NCI-H524 treated with DMSO at 0.1 percent for 48 hours (cell line): Measurements from ENCODE around the gene PACS1.

Source experiments
- DNase-seq: peaks from one replicate; lab custom pipeline; 2025; lab: John Stamatoyannopoulos, UW

PACS1 gene

DNA sequence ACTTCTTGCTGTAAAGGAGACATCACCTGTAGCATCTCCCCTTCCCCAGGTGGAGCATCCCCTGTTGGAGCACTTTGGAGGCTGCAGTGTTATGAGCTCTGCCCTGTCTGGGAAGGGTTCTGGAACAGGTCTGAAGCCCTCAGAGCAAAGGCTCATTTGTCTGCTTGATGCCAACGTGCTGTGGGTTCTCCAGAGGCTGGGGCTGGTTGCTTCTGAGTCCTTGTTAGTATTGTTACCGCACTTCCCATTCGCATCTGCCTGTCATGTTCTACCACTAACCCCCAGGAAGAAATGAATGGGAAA lies 73.1 kb downstream of the PACS1 start:
- no peak for DNase-seq

DNA sequence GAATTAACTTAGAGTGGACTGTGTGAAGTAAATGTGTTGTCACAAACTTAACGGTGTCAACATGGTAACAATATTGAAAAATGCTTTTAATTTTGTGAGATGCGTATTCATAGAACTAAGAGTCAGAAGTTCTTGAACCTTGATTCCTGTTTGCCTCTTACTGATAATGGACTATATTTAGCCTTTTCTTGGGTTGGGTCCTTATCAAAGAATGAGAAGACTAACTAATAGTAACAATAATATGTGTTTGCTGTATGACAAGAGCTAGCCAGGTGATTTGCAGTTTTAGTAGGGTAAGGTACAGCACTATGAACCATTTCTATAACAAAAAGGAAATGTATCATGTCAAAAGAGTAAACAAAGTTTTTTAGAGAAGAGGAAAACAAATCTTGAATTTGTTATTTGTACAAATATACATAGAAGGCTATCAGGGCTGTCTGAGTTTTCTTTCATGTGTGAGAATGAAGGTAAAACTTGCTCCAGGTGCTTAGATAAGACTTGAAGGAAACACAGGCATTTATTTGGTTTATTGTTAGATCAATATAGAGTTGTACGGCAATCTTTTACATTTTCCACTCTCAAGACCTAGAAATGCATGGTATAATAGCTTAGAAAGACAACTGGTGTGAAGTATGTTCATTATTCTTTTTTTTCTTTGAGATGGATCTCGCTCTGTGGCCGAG lies 74.1 kb downstream of the PACS1 start:
- DNase-seq, result no peak

DNA sequence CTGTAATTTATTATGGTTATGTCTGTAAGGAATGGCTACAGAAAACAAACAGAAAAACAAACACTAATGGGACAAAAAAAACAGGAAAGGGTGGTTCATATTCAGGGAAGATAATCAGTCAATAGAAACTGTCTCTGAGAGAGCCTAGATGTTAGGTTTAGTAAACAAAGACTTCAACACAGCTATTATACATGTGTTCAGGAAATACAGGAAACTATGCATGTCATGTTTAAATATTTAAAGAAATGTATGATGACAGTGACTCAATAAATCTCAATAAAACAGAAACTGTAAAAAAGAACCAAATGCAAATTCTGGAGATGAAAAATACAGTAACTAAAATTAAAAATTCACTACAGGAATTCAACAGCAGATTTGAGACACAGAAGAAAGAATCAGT lies 76.0 kb downstream of the PACS1 start:
- no peak for DNase-seq

DNA sequence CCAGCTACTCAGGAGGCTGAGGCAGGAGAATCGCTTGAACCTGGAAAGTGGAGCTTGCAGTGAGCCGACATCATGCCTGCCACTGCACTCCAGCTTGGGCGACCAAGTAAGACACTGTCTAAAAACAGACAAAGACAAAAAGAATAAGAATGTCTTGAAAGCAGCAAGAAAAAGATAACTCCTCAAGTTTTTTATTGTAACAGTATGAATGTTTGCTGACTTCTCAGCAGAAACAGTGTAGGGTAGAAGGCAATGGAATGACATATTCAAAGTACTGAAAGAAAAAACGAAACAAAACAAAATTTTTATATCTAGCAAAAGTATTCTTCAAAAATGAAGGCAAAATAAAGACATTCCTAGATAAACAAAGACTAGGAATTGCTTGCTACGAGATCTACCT lies 76.9 kb downstream of the PACS1 start:
- DNase-seq, result no peak

DNA sequence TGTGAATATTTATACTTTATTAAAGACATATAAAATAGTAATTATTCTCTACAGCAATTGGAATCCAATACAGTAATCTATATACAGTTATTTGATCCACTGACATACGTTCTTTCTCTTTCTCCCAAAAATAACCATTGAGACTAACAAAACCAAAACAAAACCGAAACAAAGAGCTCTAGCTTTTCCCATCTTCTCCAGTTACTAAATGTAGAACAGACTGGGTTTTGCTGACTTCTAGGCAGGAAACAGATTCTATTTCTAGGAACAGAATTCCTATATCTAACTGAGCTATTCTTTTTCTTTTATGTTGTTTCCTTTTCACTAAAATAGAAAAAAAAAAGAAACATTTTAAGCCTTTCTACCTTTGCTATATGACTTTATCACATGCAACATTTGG lies 80.1 kb downstream of the PACS1 start:
- DNase-seq, result no peak

DNA sequence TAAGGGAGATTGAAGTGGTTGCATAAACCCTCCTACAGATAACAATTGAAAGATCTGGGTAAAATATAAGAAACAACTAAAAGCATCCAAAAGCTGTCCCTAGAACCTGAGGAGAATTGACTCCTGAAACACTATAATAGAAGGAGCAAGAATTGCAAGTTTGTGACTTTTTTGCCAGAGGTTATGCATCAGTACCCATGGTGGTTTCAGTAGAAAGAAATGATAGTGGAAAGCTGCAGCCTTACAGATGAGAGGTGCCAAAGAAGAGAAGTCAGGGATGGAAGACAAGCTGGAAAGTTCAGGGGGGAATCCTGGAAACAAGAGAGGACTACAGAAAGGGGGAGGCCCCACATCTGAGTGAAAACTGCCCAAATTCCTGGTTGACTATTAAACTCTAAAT lies 80.7 kb downstream of the PACS1 start:
- DNase-seq, result no peak

DNA sequence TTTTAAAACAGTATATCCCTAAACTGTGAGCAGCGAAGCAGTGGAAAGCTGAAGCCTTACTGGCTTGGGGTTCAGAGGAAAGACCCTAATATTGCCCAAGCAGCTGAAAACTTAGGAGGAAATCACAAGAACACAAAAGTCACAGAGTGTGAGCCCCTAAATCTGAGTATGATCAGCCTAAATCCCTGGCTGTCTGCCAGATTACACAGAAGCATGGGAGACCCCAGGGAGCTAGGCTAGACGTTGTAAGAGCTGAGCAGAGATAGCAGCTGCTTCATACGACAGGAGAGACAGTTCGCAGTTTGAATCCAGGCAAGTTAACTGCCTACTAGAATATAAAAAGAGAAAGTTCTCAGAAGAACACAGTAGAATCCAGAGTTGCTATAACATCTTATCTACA lies 81.2 kb downstream of the PACS1 start:
- no peak for DNase-seq

DNA sequence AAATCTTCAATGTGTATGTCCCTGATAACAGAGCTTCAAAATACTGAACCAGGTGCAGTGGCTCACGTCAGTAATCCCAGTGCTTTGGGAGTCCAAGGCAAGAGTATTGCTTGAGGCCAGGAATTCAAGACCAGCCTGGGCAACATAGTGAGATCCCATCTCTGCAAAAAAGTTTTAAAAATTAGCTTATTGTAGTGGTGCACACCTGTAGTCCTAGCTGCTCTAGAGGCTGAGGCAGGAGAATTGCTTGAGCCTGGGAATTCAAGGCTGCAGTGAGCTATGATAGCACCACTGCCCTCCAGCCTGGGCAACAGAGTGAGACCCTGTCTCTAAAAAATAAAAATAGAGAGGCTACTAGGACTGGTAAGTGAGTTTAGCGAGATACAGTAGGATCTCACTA lies 84.0 kb downstream of the PACS1 start:
- no peak for DNase-seq

DNA sequence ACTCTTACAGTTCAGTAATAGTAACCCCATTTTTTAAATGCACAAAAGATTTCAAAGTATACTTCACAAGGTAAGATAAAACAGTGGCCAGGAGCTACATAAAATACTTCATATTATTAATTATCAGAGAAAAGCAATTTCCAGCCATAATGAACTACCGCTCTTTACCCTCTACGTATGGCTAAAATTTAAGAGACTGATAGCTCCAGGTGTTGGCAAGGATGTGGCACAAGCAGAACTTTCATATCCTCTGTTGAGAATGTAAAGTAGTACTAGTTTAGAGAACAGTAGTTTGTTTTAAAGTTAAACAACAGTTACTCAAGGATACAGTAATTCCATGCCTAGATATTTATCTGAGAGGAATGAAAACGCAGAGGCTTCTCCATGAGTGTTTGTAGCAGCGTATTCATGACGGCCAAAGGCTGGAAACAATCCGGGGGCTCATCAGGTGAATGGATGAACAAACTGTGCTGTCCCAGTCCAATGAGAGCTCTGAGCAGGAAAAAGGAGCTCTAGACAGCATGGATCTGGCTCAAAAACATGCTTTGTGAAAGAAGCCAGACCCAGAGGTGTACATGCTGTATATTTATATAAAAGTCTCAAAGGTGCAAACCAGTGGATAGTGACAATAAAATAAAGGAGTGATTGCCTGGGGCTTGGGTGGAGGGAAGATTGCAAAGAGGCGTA lies 85.5 kb downstream of the PACS1 start:
- no peak for DNase-seq

DNA sequence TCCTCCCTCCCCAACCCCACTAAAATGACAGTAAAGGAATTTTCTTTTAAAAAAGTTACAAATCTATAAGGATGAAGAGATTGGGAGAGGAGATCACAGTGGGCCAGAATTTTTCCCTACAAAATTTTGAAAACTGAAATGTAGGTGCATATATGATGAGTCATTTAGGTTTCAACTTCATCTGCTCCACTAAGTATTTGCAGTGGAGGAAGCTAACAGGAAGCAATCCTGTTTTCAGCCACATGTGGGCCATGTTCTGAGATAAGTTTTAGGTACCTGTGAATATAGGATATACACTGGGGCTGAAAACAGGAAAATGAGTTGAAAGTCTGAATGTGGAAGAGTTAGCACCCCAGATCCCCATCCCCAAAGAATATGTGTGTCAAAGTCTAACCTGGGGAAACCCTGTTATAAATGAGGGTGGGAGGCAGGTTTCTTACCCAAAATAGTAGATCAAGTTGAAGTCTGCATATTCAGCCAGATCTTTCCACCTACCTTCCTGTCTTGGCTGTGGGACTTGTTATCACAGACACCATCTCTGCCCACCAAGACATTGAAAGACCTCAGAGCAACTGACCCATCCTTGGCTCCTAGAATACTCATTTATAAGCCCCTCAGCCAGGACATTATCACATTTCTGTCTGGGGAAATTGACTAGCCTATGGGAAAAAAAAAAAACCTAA lies 87.3 kb downstream of the PACS1 start:
- no peak for DNase-seq

DNA sequence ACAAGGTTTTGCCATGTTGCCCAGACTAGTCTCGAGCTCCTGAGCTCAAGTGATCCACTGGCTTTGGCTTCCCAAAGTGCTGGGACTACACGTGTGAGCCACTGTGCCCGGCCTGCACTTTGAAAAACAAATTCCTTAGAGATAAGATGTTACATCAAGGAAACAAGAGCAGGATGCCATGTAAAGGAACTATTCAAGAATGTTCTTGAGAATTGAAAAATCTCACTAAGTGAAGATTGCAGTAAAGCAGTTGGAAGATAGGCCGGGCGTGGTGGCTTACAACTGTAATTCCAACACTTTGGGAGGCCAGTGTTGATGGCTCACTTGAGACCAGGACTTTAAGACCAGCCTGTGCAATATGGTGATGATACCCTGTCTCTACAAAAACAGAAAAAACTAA lies 88.1 kb downstream of the PACS1 start:
- DNase-seq, result no peak

DNA sequence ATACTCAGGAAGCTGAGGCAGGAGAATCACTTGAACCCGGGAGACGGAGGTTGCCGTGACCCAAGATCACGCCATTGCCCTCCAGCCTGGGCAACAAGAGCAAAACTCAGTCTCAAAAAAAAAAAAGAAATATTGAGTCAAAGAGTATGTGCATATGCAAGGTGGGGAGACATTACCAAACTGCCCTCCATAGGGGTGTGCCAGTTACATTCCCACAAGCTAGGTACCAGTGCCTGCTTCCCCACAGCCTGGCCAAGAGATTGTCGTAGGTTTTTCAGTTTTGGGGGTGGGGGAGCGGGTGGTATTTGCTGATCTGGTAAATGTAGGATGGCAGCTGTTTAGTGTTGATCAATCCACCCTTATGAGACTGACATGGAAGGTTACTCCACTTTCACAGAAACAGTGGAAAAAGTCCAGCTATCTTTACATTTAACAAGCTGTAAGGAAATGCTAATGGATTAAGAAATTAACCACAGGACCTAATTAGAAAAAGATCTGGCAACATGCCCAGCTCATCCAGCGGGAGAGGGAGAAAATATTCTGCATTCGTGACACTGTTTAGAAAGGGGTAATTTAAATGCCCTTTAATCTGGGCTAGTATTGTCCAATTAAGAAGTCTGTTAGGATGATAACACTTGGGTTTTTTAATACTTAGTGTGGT lies 89.4 kb downstream of the PACS1 start:
- no peak for DNase-seq

DNA sequence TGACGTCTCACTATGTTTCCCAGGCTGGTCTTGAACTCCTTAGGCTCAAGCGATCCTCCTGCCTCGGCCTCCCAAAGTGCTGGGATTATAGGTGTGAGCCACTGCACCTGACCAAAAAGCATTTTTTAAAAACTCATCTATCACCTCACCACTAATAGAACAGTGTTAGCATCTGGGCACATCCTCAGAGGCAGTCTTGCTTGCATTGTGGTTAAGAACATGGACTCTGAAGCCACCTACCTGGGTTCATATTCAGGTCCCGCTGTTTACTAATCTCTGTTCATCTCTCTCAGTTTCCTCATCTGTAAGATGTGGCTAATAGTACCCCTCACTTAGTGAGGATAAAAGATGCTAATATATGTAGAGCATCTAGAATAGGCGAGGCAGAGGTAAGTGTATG lies 90.6 kb downstream of the PACS1 start:
- no peak for DNase-seq

DNA sequence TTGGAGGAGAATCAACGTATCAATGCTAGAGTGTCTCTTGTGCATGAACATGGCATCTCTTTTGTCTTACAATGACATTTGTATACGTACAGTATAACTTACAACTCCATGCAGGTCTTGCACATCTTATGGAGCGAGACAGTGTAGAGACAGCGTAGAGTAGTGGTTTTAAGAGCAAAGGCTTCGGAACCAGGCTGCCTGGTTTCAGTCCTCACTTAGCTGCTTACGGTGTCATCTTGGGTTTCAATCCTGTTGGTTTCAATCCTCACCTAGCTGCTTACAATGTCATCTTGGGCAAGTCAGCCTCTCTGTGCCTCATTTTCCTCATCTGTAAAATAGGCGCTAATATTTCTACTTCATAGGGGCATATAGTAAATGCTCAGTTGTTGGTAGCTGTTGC lies 98.2 kb downstream of the PACS1 start:
- DNase-seq, result no peak

DNA sequence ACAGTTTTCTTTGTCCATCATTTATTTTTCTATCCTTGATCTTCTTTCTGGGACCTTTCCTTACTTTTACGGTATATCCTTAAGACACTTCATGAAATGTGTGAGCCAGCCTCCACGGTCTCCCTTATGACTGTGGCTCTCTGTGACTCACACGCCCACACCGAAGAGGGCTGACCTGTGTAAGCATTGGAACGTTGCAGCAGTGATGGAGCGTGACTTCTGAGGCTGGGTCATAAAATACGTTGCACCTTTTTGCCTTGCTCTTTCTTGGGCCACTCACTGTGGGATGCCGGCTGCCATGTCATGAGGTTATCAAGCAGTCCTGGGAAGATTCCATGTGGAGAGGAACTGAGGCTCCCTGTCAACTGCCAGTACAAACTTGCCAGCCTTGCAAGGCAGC lies 102.1 kb downstream of the PACS1 start:
- no peak for DNase-seq

DNA sequence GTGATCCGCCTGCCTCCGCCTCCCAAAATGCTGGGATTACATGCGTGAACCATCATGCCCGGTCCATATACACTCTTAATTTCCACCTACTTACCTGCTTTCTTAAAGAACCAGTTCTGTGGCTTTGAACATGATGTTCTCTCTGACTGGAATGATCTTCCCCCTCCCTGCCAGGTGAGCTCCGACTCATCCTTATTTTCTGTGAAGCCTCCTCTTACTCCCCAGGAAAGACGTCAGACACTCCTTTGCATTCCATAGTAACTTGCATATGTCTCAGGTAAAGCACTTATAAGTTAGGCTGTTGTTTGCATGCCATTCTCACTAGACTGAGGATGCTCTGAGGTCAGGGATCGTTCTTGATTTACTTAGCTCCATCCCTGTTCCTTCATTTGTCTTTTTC lies 106.6 kb downstream of the PACS1 start:
- DNase-seq, result no peak

DNA sequence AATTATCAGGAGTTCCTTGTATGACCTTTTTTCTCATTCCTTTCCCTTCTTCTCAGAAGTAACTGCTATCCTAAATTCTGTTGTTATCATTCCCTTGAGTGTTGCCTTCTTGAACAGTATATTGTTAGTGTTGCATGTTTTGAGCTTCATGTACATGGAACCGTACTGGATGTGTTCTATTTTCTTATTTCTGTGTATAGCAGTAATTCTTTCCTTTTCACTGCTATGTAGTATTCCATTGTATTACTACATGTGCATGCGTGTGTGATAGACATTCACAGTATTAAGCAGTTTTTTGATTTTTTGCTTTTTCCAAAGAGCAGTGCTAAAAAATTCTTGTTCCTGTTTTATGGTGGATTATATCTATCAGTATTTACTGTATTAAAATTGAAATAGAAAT lies 108.1 kb downstream of the PACS1 start:
- DNase-seq, result no peak

DNA sequence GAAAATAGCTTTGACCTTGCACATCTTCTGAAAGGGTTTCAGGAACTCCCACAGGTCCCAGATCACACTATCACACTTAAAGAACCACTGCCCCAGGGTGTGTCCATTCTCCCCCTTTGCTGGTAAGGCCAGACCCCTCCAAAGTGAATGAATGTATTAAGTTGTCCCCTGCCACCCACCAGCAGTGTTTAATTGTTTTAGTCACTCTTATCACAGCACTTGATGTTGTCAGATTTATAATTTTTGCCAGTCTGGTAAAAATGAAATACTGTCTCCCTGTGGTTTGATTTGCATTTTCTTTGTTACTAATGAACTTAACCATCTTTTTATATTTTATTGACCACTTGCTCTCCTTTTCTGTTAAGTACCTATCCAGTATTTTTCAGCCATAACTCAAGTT lies 108.8 kb downstream of the PACS1 start:
- no peak for DNase-seq

DNA sequence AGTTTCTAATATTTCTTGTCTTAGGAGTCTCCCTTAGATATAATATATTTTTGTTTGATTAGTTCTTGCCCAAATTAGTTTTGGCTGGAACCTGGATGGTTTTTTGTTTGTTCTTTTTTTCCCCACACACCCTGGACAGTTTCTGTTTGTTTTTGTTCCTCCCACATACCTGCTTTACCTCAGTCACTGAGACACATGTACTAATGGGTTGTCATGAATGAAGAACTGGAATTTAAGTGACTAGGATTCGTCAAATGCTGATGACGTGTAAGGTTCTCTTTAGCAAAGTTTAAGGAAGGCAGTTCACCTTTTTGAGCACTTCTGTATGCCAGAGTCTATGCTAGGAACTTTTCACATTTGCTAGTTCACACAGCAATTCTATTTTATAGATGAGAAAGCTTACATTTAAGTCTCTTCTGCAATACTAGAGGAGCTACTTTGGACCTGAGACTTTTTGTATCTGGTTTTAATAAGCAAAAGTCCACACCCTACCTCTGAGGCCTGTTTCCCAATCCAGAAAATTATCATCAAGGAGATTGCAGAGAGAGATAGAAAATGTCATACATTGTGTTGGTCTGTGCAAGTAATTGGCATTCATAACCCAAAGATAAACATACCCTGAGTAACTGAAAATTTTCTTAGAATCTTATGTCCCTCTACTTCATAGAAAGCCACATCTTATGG lies 111.7 kb downstream of the PACS1 start:
- no peak for DNase-seq

DNA sequence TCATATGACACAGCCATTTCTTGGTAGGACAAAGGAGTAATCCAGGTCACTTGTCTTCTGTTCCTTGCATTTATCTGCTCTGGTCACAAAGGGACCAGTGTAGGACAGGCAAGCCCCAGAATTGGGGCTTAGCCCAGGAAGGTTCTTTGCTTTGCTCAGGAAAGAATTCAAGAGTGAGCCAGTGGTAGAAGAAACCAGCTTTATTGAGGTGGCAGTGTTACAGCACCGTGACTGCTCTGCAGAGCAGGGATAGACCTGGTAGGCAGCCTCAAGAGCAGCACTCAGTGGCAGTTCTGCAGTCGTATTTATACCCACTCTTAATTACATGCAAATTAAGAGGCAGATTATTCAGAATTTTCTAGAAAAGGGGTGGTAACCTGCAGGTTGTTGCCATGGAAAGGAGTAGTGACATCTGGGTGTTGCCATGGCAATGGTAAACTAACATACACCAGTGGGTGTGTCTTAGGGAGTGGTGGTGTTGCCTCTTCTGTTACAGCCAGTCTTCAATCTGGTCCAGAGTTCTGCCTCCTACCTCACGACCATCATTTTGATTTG lies 113.5 kb downstream of the PACS1 start:
- DNase-seq, result no peak

DNA sequence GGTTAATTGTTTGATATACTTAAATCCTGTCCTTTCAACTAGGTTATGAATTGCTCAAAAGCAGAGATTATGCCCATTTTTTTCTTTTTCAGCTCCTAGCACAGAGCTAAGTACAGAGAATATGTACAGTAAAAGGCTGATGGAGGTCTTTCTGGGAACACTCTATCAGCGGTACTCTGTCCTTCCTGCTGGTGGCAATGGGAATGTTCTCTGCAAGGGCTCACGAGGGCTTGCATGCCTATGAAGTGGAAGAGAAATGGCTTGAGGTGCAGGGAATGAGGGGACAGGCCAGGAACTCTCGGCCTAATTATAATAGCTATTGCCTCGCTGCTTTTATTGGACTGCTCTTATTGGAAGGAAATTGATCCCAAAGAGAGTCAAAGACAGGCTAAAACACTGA lies 114.7 kb downstream of the PACS1 start:
- DNase-seq, result no peak

DNA sequence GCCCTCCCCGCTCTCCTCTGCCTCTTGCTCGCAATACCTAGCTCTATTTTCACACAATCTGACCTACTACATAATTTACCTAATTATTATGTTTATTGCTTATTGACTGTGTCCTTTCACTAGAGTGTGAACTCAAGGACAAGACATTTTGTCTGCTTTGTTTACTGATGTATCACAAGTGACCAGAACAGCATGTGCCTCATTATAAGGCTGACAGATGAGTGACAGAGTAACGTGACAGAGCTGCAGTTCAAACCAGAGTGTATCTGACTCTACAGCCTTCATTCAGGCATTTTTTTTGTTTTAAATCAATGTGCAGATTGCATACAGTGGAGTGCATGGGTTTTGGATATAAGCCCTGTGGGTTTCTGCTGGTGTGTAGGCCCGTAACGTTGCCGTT lies 116.4 kb downstream of the PACS1 start:
- no peak for DNase-seq
